Activated naive CD8-positive, alpha-beta T cell treated with anti-CD3 and anti-CD28 coated beads for 36 hours (primary cell): ENCODE data around the gene CCNG2. TPM values are rescaled to one million over a fixed set of nuclear protein-coding genes. Genes with fewer than 3 reads are reported as not detected.
"Not testable (repeated sequence)": the region's sequence is repeated elsewhere in the genome, so short reads cannot be mapped to it uniquely, and the experiment has no call there.

Experiments used
- DNase-seq: peaks from one replicate; pipeline ENCODE4 v3.0.0; 2021
- H3K27ac Mint-ChIP-seq: one replicate; pipeline ENCODE4 v1.8.0; 2022; ENCODE audit warnings: mild to moderate bottlenecking, moderate library complexity, mixed read lengths
- H3K27me3 Mint-ChIP-seq: one replicate; pipeline ENCODE4 v1.8.0; 2022; ENCODE audit warnings: mild to moderate bottlenecking, mixed read lengths
- H3K36me3 Mint-ChIP-seq: one replicate; pipeline ENCODE4 v1.8.0; 2021; ENCODE audit warnings: mild to moderate bottlenecking, mixed read lengths
- H3K4me1 Mint-ChIP-seq: one replicate; pipeline ENCODE4 v1.8.0; 2021; ENCODE audit warnings: mixed read lengths
- H3K4me3 Mint-ChIP-seq: one replicate; pipeline ENCODE4 v1.8.0; 2022; ENCODE audit warnings: mild to moderate bottlenecking, moderate library complexity, mixed read lengths
- H3K9me3 Mint-ChIP-seq: one replicate; pipeline ENCODE4 v1.8.0; 2022; ENCODE audit warnings: mixed read lengths
- total RNA-seq, 2 experiments: library from RNA; stranded (reverse); gene quantifications; one replicate each; pipeline ENCODE4 v1.2.3, GENCODE V29; 2021

Gene CCNG2
- total RNA-seq, 2 experiments from 2014 or later, result 17.4 to 18.7 TPM

GRCh38 chr4:77137448-77137847, 19.6 kb upstream of the CCNG2 start:
- H3K4me1 Mint-ChIP-seq, H3K27ac Mint-ChIP-seq, H3K4me3 Mint-ChIP-seq, DNase-seq, H3K36me3 Mint-ChIP-seq, H3K9me3 Mint-ChIP-seq, H3K27me3 Mint-ChIP-seq: not testable (repeated sequence)

GRCh38 chr4:77141964-77142645, 14.9 kb upstream of the CCNG2 start:
- Mint-ChIP-seq H3K4me3 (no peak overlapping the region), H3K9me3 (no peaks in the 10 kb centered on the region), H3K27ac (no peak overlapping the region), H3K36me3 (no peaks in the 10 kb centered on the region), H3K4me1 (peaks cover 19% of the 10 kb centered on the region), H3K27me3 (no peaks in the 10 kb centered on the region)
- DNase-seq, result no peak

- H3K27me3 Mint-ChIP-seq, result no peaks in the 10 kb centered on the region
- H3K4me3 Mint-ChIP-seq, result no peak overlapping the region
- H3K36me3 Mint-ChIP-seq, result no peaks in the 10 kb centered on the region
- no peak for DNase-seq
- no peak overlapping the region for H3K27ac Mint-ChIP-seq
- H3K4me1 Mint-ChIP-seq, result peaks cover 19% of the 10 kb centered on the region
- H3K9me3 Mint-ChIP-seq, result no peaks in the 10 kb centered on the region
Observed at GRCh38 chr4:77142646-77143028, 14.4 kb upstream of the CCNG2 start.

GRCh38 chr4:77143091-77143490, 13.9 kb upstream of the CCNG2 start:
- no peak overlapping the region for H3K4me3 Mint-ChIP-seq
- H3K36me3 Mint-ChIP-seq, result no peaks in the 10 kb centered on the region
- no peaks in the 10 kb centered on the region for H3K27me3 Mint-ChIP-seq
- H3K27ac Mint-ChIP-seq, result no peak overlapping the region
- no peak for DNase-seq
- H3K9me3 Mint-ChIP-seq, result no peaks in the 10 kb centered on the region
- peaks cover 19% of the 10 kb centered on the region for H3K4me1 Mint-ChIP-seq

GRCh38 chr4:77145842-77146185, 11.2 kb upstream of the CCNG2 start:
- Mint-ChIP-seq H3K36me3 (no peaks in the 10 kb centered on the region), H3K9me3 (no peaks in the 10 kb centered on the region), H3K4me3 (peak overlapping the region; percentile 48), H3K4me1 (peaks cover 19% of the 10 kb centered on the region), H3K27me3 (no peaks in the 10 kb centered on the region), H3K27ac (no peak overlapping the region)
- no peak for DNase-seq

GRCh38 chr4:77146186-77147078, 10.6 kb upstream of the CCNG2 start:
- no peaks in the 10 kb centered on the region for H3K9me3 Mint-ChIP-seq
- H3K4me1 Mint-ChIP-seq, result peaks cover 19% of the 10 kb centered on the region
- no peaks in the 10 kb centered on the region for H3K27me3 Mint-ChIP-seq
- no peaks in the 10 kb centered on the region for H3K36me3 Mint-ChIP-seq
- no peak for DNase-seq
- H3K4me3 Mint-ChIP-seq, result no peak overlapping the region
- H3K27ac Mint-ChIP-seq, result no peak overlapping the region

GRCh38 chr4:77147079-77147782, 9.8 kb upstream of the CCNG2 start:
- Mint-ChIP-seq H3K27me3 (no peaks in the 10 kb centered on the region), H3K9me3 (no peaks in the 10 kb centered on the region), H3K4me3 (no peak overlapping the region), H3K4me1 (peaks cover 19% of the 10 kb centered on the region), H3K36me3 (no peaks in the 10 kb centered on the region), H3K27ac (no peak overlapping the region)
- no peak for DNase-seq

GRCh38 chr4:77148078-77148477, 8.9 kb upstream of the CCNG2 start:
- H3K9me3 Mint-ChIP-seq, result no peaks in the 10 kb centered on the region
- peaks cover 22% of the 10 kb centered on the region for H3K4me1 Mint-ChIP-seq
- no peak for DNase-seq
- H3K27me3 Mint-ChIP-seq, result no peaks in the 10 kb centered on the region
- H3K36me3 Mint-ChIP-seq, result no peaks in the 10 kb centered on the region
- no peak overlapping the region for H3K4me3 Mint-ChIP-seq
- H3K27ac Mint-ChIP-seq, result no peak overlapping the region

GRCh38 chr4:77149789-77150188, 7.2 kb upstream of the CCNG2 start:
- H3K27ac Mint-ChIP-seq, result no peak overlapping the region
- H3K4me1 Mint-ChIP-seq, result peaks cover 25% of the 10 kb centered on the region
- no peaks in the 10 kb centered on the region for H3K27me3 Mint-ChIP-seq
- H3K36me3 Mint-ChIP-seq, result no peaks in the 10 kb centered on the region
- no peaks in the 10 kb centered on the region for H3K9me3 Mint-ChIP-seq
- DNase-seq, result no peak
- H3K4me3 Mint-ChIP-seq, result no peak overlapping the region

- Mint-ChIP-seq H3K27me3 (no peaks in the 10 kb centered on the region), H3K27ac (no peak overlapping the region), H3K9me3 (no peaks in the 10 kb centered on the region), H3K4me3 (no peak overlapping the region), H3K36me3 (no peaks in the 10 kb centered on the region), H3K4me1 (peaks cover 25% of the 10 kb centered on the region)
- DNase-seq, result no peak
Observed at GRCh38 chr4:77151241-77151640, 5.8 kb upstream of the CCNG2 start.

- Mint-ChIP-seq H3K9me3 (no peaks in the 10 kb centered on the region), H3K27me3 (no peaks in the 10 kb centered on the region), H3K36me3 (no peaks in the 10 kb centered on the region), H3K4me1 (peaks cover 19% of the 10 kb centered on the region), H3K27ac (no peak overlapping the region), H3K4me3 (no peak overlapping the region)
- DNase-seq, result no peak
Observed at GRCh38 chr4:77152421-77152820, 4.6 kb upstream of the CCNG2 start.

- Mint-ChIP-seq H3K4me1 (peaks cover 19% of the 10 kb centered on the region), H3K27me3 (no peaks in the 10 kb centered on the region), H3K4me3 (no peak overlapping the region), H3K9me3 (no peaks in the 10 kb centered on the region), H3K27ac (no peak overlapping the region), H3K36me3 (no peaks in the 10 kb centered on the region)
- no peak for DNase-seq
Observed at GRCh38 chr4:77153006-77153405, 4.0 kb upstream of the CCNG2 start.

- H3K27me3 Mint-ChIP-seq, result no peaks in the 10 kb centered on the region
- no peaks in the 10 kb centered on the region for H3K9me3 Mint-ChIP-seq
Observed at GRCh38 chr4:77154065-77154464, 2.9 kb upstream of the CCNG2 start.

GRCh38 chr4:77154761-77155499, 2.1 kb upstream of the CCNG2 start:
- no peak for DNase-seq
- H3K4me1 Mint-ChIP-seq, result peaks cover 23% of the 10 kb centered on the region
- H3K4me3 Mint-ChIP-seq, result no peak overlapping the region
- H3K27me3 Mint-ChIP-seq, result no peaks in the 10 kb centered on the region
- no peaks in the 10 kb centered on the region for H3K9me3 Mint-ChIP-seq
- no peak overlapping the region for H3K27ac Mint-ChIP-seq
- no peaks in the 10 kb centered on the region for H3K36me3 Mint-ChIP-seq

More at GRCh38 chr4:77154065-77154464, 2.9 kb upstream of the CCNG2 start:
- Mint-ChIP-seq H3K4me3 (no peak overlapping the region), H3K27ac (no peak overlapping the region), H3K4me1 (peaks cover 23% of the 10 kb centered on the region), H3K36me3 (no peaks in the 10 kb centered on the region)
- DNase-seq, result no peak
